SK-N-SH (cell line): ENCODE results near the gene TMEM51. TPM values are rescaled to one million over a fixed set of nuclear protein-coding genes. Genes with fewer than 3 reads are reported as not detected.

ENCODE experiments used
- CTCF ChIA-PET: fragments of 300-600, 350-600 bp; formaldehyde crosslinking; extraction: SDS; loops from one replicate; lab custom pipeline; 2021; lab: Yijun Ruan, JAX
- POLR2A ChIA-PET: fragments of 350-600 bp; sonication (Branson Sonifier 250); formaldehyde crosslinking; extraction: SDS; loops from one replicate; lab custom pipeline; 2020; ENCODE audit warnings: antibody characterized with exemption, inconsistent platforms; lab: Yijun Ruan, JAX
- DNase-seq: peaks from one replicate; pipeline ENCODE4 v3.0.0; 2012
- H2AFZ ChIP-seq: fragments of 200-600 bp; sonication (generic); 2 replicates; pipeline ENCODE4 v1.8.1; 2016; ENCODE audit warnings: antibody characterized with exemption, mild to moderate bottlenecking, low read depth
- H3F3A ChIP-seq: fragments of 200-600 bp; sonication (generic); replicated peaks from 2 replicates; pipeline ENCODE3; 2016; ENCODE audit warnings: antibody characterized with exemption, mild to moderate bottlenecking; ENCODE audit not compliant: insufficient read depth
- H3K27ac ChIP-seq, 2 experiments: fragments of 200-500 bp in 1 of 2; fragments of 200-600 bp in 1 of 2; sonication (Bioruptor generic) in 1 of 2; sonication (generic), shearing (Covaris generic) in 1 of 2; 2 replicates each; pipeline versions ENCODE4 v1.5.1 to v1.6.1; 2014 to 2016; ENCODE audit warnings: low read depth in 2 of 2, inconsistent platforms in 1 of 2, low read length in 1 of 2, mild to moderate bottlenecking in 1 of 2, mixed read lengths in 1 of 2
- H3K27me3 ChIP-seq: fragments of 200-600 bp; sonication (generic), shearing (Covaris generic); 2 replicates; pipeline ENCODE4 v1.6.1; 2016; ENCODE audit warnings: mixed run types; ENCODE audit not compliant: insufficient read depth
- H3K36me3 ChIP-seq, 2 experiments: fragments of 200-500 bp in 1 of 2; fragments of 200-600 bp in 1 of 2; sonication (Bioruptor generic) in 1 of 2; sonication (generic) in 1 of 2; replicated peaks in 1 of 2; 2 replicates each; pipeline versions ENCODE3 to v1.5.1; 2014 to 2016; ENCODE audit warnings: low read length in 1 of 2, mild to moderate bottlenecking in 1 of 2; ENCODE audit not compliant: insufficient read depth in 2 of 2, control insufficient read depth in 1 of 2
- H3K4me1 ChIP-seq, 2 experiments: fragments of 200-500 bp in 1 of 2; fragments of 200-600 bp in 1 of 2; sonication (Bioruptor generic) in 1 of 2; sonication (generic), shearing (Covaris generic) in 1 of 2; 2 replicates each; pipeline versions ENCODE4 v1.5.1 to v1.6.1; 2014 to 2016; ENCODE audit warnings: low read depth in 1 of 2, low read length in 1 of 2, mixed run types in 1 of 2; ENCODE audit not compliant: insufficient read depth in 2 of 2, control insufficient read depth in 1 of 2
- H3K4me2 ChIP-seq: fragments of 200-600 bp; sonication (generic), shearing (Covaris generic); 2 replicates; pipeline ENCODE4 v1.6.1; 2017; ENCODE audit warnings: mixed run types
- H3K4me3 ChIP-seq, 2 experiments: fragments of 200-500 bp in 1 of 2; fragments of 200-600 bp in 1 of 2; sonication (Bioruptor generic) in 1 of 2; sonication (generic), shearing (Covaris generic) in 1 of 2; 2 replicates each; pipeline versions ENCODE4 v1.5.1 to v1.8.1; 2014 to 2016; ENCODE audit warnings: low read depth in 2 of 2, inconsistent platforms in 1 of 2, low read length in 1 of 2, mild to moderate bottlenecking in 1 of 2, mixed read lengths in 1 of 2, moderate library complexity in 1 of 2
- H3K79me2 ChIP-seq: fragments of 200-600 bp; sonication (generic); 2 replicates; pipeline ENCODE4 v1.8.1; 2017; ENCODE audit warnings: mild to moderate bottlenecking; ENCODE audit not compliant: insufficient read depth
- H3K9ac ChIP-seq: fragments of 200-600 bp; sonication (generic); 2 replicates; pipeline ENCODE4 v1.6.1; 2017; ENCODE audit warnings: mixed run types
- H3K9me2 ChIP-seq: fragments of 200-600 bp; sonication (generic); 2 replicates; pipeline ENCODE4 v1.6.1; 2017; ENCODE audit warnings: mixed run types
- H3K9me3 ChIP-seq: fragments of 200-600 bp; sonication (generic); 2 replicates; pipeline ENCODE4 v1.6.1; 2017; ENCODE audit warnings: mixed run types, mild to moderate bottlenecking, moderate library complexity
- H4K20me1 ChIP-seq: fragments of 200-600 bp; sonication (generic); 2 replicates; pipeline ENCODE4 v1.6.1; 2017; ENCODE audit warnings: mild to moderate bottlenecking, mixed run types; ENCODE audit not compliant: insufficient read depth
- CHD2 ChIP-seq: fragments of 150-350 bp; IDR thresholded peaks from 2 replicates; pipeline ENCODE4 v1.6.1; 2018; ENCODE audit warnings: low read length; ENCODE audit not compliant: partially characterized antibody
- CTCF ChIP-seq: fragments of 200-600 bp; sonication (generic); IDR thresholded peaks from 2 replicates; pipeline ENCODE4 v1.6.1; 2017; ENCODE audit warnings: antibody characterized with exemption, mild to moderate bottlenecking, moderate library complexity
- ELF1 ChIP-seq: IDR thresholded peaks from 2 replicates; pipeline ENCODE4 v1.4.0; 2012
- FOXM1 ChIP-seq: IDR thresholded peaks from 2 replicates; pipeline ENCODE4 v1.4.0; 2012; ENCODE audit warnings: low read depth, mild to moderate bottlenecking
- GABPA ChIP-seq: IDR thresholded peaks from 2 replicates; pipeline ENCODE4 v1.4.0; 2012; ENCODE audit warnings: low read depth, mild to moderate bottlenecking
- GATA2 ChIP-seq: sonication (generic); formaldehyde crosslinking; IDR thresholded peaks from 2 replicates; pipeline ENCODE4 v1.5.0; 2020; ENCODE audit warnings: mild to moderate bottlenecking, missing genetic modification reagents
- POLR2AphosphoS5 ChIP-seq: IDR thresholded peaks from 2 replicates; pipeline ENCODE4 v1.6.1; 2012; ENCODE audit warnings: low read depth, low read length
- RCOR1 ChIP-seq: fragments of 150-350 bp; IDR thresholded peaks from 2 replicates; pipeline ENCODE4 v1.6.1; 2017; ENCODE audit warnings: antibody characterized with exemption, low read length
- REST ChIP-seq: IDR thresholded peaks from 2 replicates; pipeline ENCODE4 v1.6.1; 2012; ENCODE audit warnings: mild to moderate bottlenecking, low read depth, low read length, moderate library complexity
- RFX5 ChIP-seq: IDR thresholded peaks from 2 replicates; pipeline ENCODE4 v1.6.1; 2012; ENCODE audit warnings: mild to moderate bottlenecking, improper control_type of control experiment, low read length
- SMC3 ChIP-seq: IDR thresholded peaks from 2 replicates; pipeline ENCODE4 v1.6.1; 2012; ENCODE audit warnings: low read depth, low read length, improper control_type of control experiment
- TEAD4 ChIP-seq: IDR thresholded peaks from 2 replicates; pipeline ENCODE4 v1.4.0; 2012; ENCODE audit warnings: mild to moderate bottlenecking, borderline replicate concordance; ENCODE audit not compliant: insufficient read depth
- USF2 ChIP-seq: fragments of 150-350 bp; IDR thresholded peaks from 2 replicates; pipeline ENCODE4 v1.6.1; 2017; ENCODE audit warnings: antibody characterized with exemption, low read length, low read depth, borderline replicate concordance
- YY1 ChIP-seq: IDR thresholded peaks from 2 replicates; pipeline ENCODE4 v1.4.0; 2012; ENCODE audit warnings: low read depth, mild to moderate bottlenecking
- whole genome bisulfite sequencing: methylation state at CpG from one replicate; pipeline ENCODE4 v1.1.6; 2017; ENCODE audit warnings: low lambda C conversion rate; 5-methylcytosine and 5-hydroxymethylcytosine counted together
- polyA plus RNA-seq, 3 experiments: library from polyadenylated mRNA; depleted of rRNA; stranded (reverse); fragments of >200 nt; gene quantifications; 2 replicates each; pipeline ENCODE4 v1.2.3, GENCODE V29; 2012
- TF ChIP-seq, protein P1 (sequence below): IDR thresholded peaks from 2 replicates; pipeline ENCODE4 v1.4.0; 2012; ENCODE audit warnings: low read depth, borderline replicate concordance
- TF ChIP-seq, protein P2 (sequence below): IDR thresholded peaks from 2 replicates; pipeline ENCODE4 v1.4.0; 2012; ENCODE audit warnings: low read depth

Gene TMEM51
- polyA plus RNA-seq, 1 of the 3 experiments (the other 2 are of a cell fraction): 25.6 TPM

DNA sequence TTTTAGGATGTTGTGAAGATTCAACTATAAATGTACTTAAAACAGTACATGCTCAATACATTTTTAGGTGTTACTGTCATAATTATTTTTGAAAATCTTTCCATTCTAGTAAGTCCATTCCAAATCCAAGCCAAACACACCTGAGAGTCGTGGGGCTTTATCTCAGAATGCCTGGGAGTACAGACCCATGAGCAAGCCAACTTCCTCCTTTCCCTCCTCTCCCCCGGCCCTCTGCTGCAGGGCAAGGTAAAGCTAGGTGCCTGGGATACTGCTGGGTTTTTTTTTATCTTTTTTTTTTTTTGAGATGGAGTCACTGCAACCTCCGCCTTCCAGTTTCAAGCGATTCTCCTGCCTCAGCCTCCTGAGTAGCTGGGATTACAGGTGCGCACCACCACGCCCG is 16.5 kb downstream of the TMEM51 start:
- Histone ChIP-seq H3K79me2 (no peaks in the 10 kb centered on the region; the same call in 1 of the 2 replicates), H3K4me1 (peaks cover 11 to 19% of the 10 kb centered on the region in 2 experiments; a peak in 2 of 4 replicates), H3K4me2 (no peak overlapping the region), H3K9me2 (no peaks in the 10 kb centered on the region), H3K27me3 (no peaks in the 10 kb centered on the region), H4K20me1 (no peaks in the 10 kb centered on the region), H3K36me3 (no peaks in the 10 kb centered on the region), H3K9me3 (no peaks in the 10 kb centered on the region), H2AFZ (no peak overlapping the region), H3K4me3 (no peak overlapping the region), H3F3A (peaks cover 10% of the 10 kb centered on the region), H3K9ac (no peak overlapping the region), H3K27ac (no peak overlapping the region)
- WGBS: over 99% methylated on average over 7 of the region's 7 CpGs
- ChIA-PET POLR2A (no interaction called here), CTCF (interaction anchor here (2.3 kb wide), 1 partner anchor 17 kb away, joined by 13 read pairs; the partner anchor contains the start of gene TMEM51)
- no peak for DNase-seq
- TF ChIP-seq POLR2AphosphoS5 (no peak), GATA2 (CRISPR knock-in tag) (no peak), USF2 (no peak), RFX5 (no peak), RCOR1 (no peak), YY1 (no peak), ELF1 (no peak), TEAD4 (no peak), GABPA (no peak)
- TF ChIP-seq, protein P1, sequence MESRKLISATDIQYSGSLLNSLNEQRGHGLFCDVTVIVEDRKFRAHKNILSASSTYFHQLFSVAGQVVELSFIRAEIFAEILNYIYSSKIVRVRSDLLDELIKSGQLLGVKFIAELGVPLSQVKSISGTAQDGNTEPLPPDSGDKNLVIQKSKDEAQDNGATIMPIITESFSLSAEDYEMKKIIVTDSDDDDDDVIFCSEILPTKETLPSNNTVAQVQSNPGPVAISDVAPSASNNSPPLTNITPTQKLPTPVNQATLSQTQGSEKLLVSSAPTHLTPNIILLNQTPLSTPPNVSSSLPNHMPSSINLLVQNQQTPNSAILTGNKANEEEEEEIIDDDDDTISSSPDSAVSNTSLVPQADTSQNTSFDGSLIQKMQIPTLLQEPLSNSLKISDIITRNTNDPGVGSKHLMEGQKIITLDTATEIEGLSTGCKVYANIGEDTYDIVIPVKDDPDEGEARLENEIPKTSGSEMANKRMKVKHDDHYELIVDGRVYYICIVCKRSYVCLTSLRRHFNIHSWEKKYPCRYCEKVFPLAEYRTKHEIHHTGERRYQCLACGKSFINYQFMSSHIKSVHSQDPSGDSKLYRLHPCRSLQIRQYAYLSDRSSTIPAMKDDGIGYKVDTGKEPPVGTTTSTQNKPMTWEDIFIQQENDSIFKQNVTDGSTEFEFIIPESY: no peak

DNA sequence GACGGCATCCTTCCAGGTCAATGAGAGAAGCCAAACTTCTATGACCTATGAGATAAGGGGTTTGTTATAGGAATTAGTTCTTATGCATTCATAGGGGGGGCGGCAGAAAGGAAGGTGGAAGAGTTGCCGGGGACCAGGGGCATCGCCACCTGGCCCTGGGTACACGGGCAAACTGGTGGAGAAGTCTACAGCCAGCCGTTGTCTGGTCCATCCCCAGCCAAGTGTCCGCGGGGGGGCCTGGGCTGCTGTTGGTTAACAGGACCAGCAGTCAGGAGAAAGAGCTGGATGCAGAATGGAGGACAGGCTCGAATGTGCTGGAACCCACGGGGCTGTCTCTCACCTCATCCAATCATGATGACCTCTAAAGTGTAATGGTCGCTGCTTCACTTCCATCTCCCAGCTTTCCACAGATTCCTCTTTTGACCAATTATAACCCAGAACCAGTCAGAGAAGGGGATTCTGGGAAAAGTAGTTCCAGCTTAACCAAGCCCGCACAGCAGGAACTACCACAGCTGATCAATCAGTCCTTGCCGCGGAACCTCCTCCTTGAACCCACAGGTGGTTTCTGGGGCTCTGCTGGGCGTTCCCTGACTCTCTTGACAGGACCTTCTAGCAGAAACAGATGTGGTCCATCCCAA is 17.8 kb downstream of the TMEM51 start:
- Histone ChIP-seq H3F3A (peaks cover 10% of the 10 kb centered on the region), H2AFZ (no peak overlapping the region), H4K20me1 (no peaks in the 10 kb centered on the region), H3K9ac (no peak overlapping the region), H3K9me3 (no peaks in the 10 kb centered on the region), H3K36me3 (no peaks in the 10 kb centered on the region), H3K4me1 (peaks cover 11 to 19% of the 10 kb centered on the region in 2 experiments; a peak in 2 of 4 replicates), H3K9me2 (no peaks in the 10 kb centered on the region), H3K27ac (no peak overlapping the region), H3K4me2 (peak overlapping the region; percentile 46; the same call in 1 of the 2 replicates), H3K79me2 (no peaks in the 10 kb centered on the region; the same call in 1 of the 2 replicates), H3K4me3 (no peak overlapping the region), H3K27me3 (no peaks in the 10 kb centered on the region)
- no peak for DNase-seq
- ChIA-PET CTCF (interaction anchor here (0.7 to 2.3 kb wide), 3 partner anchors 16 to 134 kb away, joined by 3 to 13 read pairs (median 3); partner anchors contain the start of gene TMEM51), POLR2A (interaction anchor here (1.2 kb wide), 1 partner anchor 15 kb away, joined by 4 read pairs; no protein-coding TSS in a partner anchor)
- 85% methylated on average over 12 of the region's 15 CpGs for WGBS
- TF ChIP-seq POLR2AphosphoS5 (no peak), GABPA (no peak), ELF1 (no peak), FOXM1 (no peak), YY1 (no peak), CTCF (no peak), REST (no peak), SMC3 (no peak), CHD2 (no peak), TEAD4 (no peak)
- TF ChIP-seq, protein P2, sequence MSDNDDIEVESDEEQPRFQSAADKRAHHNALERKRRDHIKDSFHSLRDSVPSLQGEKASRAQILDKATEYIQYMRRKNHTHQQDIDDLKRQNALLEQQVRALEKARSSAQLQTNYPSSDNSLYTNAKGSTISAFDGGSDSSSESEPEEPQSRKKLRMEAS: no peak
